ENCODE measurements around the gene PRPSAP1. TPM values are rescaled to one million over a fixed set of nuclear protein-coding genes. Genes with fewer than 3 reads are reported as not detected.
"Not testable (repeated sequence)": the region's sequence is repeated elsewhere in the genome, so short reads cannot be mapped to it uniquely, and the experiment has no call there.

Gene PRPSAP1
- total RNA-seq, 1 donor from 2014 or later: 48.8 TPM

DNA sequence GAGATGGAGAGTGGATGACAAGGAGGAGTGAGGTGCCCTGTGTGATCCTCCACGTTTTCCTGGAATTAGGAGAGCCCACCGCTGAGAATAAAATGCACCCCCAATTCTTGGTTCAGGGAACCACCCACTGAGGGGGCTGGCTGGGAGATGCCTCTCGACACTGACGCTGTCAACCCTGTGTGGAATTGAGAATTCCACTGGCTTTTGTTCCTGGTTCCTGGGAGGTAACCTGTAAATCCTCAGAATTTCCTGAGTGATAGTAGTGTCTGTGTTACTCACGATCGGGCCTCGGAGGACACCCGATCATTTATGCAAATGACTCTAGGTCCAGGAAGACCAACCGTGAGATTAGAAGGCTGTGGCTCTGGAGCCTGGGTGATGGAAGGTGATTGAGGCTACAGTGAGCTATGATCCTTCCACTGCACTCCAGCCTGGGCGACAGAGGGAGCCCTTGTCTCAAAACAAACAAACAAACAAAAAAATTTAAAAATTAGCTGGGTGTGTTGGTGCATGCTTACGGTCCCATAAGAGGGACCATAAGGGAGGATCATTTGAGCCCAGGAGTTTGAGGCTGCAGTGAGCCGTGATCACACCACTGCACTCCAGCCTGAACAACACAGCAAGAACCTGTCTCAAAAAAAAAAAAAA, 11.7 kb upstream of the PRPSAP1 start:
- intact Hi-C loops (cut with micrococcal nuclease): no loop called here

DNA sequence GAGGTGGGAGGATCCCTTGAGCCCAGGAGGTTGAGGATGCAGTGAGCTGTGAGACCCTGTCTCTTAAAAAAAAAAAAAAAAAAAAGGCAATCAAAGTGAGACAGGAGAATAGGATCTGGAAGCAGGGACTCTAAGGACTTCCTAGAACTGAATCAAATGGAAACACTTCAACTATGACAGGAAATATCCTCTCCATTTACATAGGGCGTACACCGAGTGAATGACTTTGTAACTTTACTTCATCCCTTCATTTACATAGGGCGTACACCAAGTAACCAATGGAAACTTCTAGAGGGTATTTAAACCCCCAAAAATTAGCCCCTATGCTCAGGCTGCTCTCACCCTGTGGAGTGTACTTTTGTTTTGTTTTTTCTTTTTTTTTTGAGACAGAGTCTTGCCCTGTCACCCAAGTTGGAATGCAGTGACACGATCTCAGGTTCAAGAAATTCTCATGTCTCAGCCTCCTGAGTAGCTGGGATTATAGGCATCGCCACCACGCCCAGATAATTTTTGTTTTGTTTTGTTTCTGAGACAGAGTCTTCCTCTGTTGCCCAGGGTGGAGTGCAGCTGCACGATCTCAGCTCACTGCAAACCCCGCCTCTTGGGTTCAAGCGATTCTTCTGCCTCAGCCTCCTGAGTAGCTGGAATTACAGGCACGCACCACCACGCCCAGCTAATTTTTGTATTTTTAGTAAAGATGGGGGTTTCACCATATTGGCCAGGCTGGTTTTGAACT, 9.6 kb upstream of the PRPSAP1 start:
- intact Hi-C loops (cut with micrococcal nuclease): no loop called here

DNA sequence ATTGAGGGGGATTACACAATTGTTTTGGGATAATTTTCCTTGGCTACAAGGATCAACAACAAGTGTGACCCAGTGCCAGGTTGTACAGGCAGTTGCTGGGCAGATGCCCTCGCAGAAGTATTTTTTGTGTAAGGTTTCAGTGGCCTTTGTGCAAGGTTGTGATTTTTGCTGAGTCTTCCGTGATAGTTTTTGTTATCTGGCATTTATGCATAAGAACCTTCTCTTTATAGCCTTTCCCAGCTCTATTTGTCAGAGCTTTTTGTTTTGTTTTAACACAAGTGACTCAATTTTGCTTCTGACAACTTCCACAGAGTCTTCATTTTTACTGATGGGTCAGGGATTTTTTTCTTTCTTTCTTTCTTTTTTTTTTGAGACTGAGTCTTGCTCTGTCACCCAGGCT, 6.7 kb upstream of the PRPSAP1 start:
- intact Hi-C loops (cut with micrococcal nuclease): no loop called here

DNA sequence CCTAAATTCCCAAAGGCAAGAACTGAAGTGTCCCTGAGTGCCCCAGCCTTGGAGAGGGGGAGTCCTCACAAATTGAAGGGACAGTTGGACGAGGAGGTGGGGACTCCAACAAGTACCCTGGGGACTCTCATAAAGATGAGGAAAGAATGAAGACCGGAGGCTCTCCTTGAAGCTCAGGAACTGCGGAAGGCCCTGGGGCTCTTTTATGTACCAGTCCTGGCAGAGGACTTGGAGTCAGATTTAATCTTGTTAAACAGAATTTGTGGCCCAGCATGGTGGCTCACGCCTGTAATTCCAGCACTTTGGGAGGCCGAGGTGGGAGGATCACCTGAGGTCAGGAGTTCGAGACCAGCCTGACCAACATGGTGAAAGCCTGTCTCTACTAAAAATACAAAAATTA, 6.1 kb upstream of the PRPSAP1 start:
- intact Hi-C loops (cut with micrococcal nuclease): not testable (repeated sequence)

- intact Hi-C loops (cut with micrococcal nuclease): no loop called here
These were observed 5.7 kb upstream of the PRPSAP1 start for GRCh38 chr17:76359375-76359774.

DNA sequence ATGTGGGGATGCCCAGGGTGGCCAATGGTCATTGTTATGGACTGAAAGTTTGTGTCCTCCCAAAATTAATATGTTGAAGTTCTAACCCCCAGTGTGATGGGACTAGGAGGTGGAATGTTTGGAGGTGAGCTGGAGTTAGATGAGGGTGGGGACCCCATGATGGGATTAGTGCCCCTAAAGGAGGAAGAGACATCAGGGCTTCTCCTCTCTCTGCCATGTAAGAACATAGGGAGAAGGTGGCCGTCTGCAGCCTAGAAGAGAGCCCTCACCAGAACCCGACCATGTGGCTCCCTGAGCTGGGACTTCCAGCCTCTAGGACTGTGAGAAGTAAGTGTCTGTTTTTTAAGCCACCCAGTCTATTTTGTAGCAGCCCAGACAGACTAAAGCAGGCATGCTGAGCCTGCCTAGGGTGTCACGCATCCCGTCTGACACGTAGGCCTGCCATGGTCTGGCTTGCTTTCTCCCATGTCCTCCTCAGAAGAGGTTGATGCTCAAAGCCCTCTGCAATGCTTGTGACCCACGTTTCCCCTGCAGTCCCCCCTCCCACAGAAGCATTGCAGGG, 4.0 kb upstream of the PRPSAP1 start:
- intact Hi-C loops (cut with micrococcal nuclease): no loop called here

- intact Hi-C loops (cut with micrococcal nuclease): no loop called here
These were observed 3.2 kb upstream of the PRPSAP1 start for GRCh38 chr17:76356803-76357456.

DNA sequence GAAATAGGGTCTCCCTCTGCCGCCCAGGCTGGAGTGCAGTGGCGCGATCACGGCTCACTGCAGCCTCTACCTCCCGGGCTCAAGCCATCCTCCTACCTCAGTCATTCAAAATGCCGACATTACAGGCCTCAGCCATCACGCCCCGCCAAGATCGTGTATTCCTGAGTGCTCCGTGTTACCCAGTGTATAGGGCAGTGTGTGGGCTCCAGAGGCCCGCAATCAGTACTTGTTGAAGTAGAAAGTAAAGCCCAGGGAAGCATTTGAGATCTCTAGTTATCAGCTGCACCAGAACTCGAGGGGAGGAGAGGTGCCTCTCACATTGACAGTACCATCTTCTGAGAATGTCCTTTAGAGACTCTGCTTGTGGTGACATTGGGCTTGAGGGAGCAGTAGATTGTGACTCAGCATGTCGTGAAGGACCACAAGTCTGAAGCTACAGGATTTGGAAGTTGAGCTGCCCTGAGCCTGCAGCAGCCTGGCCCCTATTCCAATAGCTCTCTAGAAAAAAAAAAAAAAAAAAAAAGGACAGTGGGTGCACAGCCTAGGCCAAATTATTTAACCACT, 1.1 kb upstream of the PRPSAP1 start:
- intact Hi-C loops (cut with micrococcal nuclease): loop anchor here (1.0 to 5.0 kb wide), 8 partner anchors 28 to 573 kb away; partner anchors contain the start of genes EXOC7, RHBDF2, SRP68 and UBE2O

- intact Hi-C loops (cut with micrococcal nuclease): loop anchor here (1.0 to 5.0 kb wide), 8 partner anchors 29 to 572 kb away; partner anchors contain the start of genes EXOC7, RHBDF2, SRP68 and UBE2O
These were observed 607 bp upstream of the PRPSAP1 start for GRCh38 chr17:76354317-76354729.

DNA sequence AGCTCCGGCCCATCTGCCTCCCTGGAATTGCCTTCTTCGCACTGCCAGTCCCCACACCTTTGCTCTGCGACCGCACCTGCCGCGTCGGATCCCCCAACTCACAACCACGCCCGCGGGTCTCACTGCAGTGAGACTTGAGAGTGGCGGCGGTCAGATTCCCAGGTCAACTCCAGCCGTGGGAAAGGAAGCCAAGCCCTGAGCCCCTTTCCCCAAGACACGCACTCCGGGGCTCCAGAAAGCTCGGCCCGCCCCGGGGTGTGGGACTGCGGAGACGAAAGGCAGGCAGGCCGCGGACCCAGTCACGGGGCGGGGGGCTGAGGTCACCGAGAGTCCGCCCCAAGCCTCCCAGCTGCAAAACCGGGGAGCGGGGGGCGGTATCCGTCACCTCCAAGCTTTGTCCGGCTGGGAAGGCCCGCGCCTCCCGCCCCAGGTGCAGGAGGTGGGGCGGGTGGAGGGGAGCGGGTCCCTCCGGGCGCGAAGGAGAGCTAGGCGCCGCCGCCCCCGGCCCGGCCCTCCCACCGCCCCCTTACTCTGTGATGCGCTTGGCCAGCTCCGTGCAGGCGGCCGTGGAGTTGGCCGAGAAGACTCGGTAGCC, 615 bp downstream of the PRPSAP1 start:
- intact Hi-C loops (cut with micrococcal nuclease): loop anchor here (5.0 kb wide), 1 partner anchor 571 kb away; the partner anchor contains the start of gene UNK

DNA sequence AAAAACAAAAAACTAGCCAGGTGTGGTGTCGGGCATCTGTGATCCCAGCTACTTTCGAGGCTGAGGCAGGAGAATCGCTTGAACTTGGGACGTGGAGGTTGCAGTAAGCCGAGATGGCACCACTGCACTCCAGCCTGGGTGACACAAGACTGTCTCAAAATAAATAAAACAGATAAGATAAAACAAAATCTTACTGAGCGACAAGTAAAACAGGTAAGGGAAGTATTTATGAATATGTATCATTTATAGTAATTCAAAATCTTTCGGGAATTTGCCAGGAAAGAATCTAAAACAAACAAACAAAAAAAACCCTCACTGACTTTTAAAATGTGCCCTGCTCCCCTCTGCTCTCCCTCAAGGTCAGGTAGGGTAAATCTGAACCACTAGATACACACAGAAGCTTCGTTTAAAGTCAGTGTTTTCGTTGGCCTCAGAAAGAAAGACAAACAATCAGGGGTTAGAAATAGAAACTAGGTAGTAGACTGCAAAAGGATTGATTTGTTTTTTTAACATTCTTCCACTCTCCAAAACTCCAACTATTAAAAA, 2.1 kb downstream of the PRPSAP1 start:
- intact Hi-C loops (cut with micrococcal nuclease): loop anchor here (5.0 kb wide), 1 partner anchor 569 kb away; the partner anchor contains the start of gene UNK

DNA sequence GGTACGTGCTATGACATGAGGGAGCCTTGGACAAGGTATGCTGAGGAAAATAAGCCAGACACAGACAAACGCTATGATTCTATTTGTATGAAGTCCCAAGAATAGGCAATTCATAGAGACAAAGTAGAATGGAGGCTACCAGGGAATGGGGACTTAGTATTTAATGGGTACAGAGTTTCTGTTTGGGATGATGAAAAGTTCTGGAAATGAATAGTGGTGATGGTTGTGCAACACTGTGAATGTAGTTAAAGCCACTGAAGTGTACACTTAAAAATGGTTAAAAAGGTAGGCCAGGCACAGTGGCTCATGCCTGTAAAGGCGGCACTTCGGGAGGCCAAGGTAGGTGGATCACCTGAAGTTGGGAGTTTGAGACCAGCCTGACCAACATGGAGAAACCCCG, 3.3 kb downstream of the PRPSAP1 start:
- intact Hi-C loops (cut with micrococcal nuclease): loop anchor here (1.0 to 5.0 kb wide), 2 partner anchors 205 to 568 kb away; partner anchors contain the start of gene UNK

DNA sequence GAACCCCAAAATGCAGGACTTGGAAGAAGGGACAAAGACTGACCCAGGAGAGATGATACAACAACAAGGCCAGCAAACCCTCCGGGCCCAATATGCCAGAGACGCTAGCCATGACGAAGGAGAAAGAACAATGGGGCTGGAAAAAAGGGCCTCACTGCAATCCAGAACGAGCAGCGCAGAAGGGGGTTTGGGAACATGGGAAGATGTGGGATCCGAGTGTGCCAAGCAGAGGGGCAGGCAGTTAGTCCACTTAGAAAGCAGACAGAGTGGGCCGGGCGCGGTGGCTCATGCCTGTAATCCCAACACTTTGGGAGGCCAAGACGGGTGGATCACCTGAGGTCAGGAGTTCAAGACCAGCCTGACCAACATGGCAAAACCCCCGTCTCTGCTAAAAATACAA, 6.8 kb downstream of the PRPSAP1 start:
- intact Hi-C loops (cut with micrococcal nuclease): not testable (repeated sequence)

GRCh38 chr17:76345377-76345974, 8.2 kb downstream of the PRPSAP1 start:
- intact Hi-C loops (cut with micrococcal nuclease): no loop called here

GRCh38 chr17:76343106-76343505, 10.6 kb downstream of the PRPSAP1 start:
- intact Hi-C loops (cut with micrococcal nuclease): no loop called here

DNA sequence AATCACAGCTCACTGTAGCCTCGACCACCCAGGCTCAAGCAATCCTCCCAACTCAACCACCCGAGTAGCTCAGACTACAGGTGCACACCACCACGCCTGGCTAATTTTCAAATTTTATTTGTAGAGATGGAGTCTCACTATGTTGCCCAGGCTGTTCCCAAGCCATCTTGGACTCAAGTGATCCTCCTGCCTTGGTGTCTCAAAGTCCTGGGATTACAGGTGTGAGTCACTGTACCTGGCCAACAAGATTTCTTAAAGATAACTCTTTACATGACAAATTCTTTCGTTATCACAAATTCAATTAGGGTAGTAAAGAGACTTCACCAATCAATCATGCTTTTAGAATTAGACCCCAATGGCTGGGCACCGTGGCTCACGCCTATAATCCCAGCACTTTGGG, 12.4 kb downstream of the PRPSAP1 start:
- intact Hi-C loops (cut with micrococcal nuclease): no loop called here

GRCh38 chr17:76337413-76337777, 16.3 kb downstream of the PRPSAP1 start:
- intact Hi-C loops (cut with micrococcal nuclease): no loop called here

GRCh38 chr17:76336756-76337412, 16.8 kb downstream of the PRPSAP1 start:
- intact Hi-C loops (cut with micrococcal nuclease): no loop called here

- intact Hi-C loops (cut with micrococcal nuclease): no loop called here
These were observed 17.9 kb downstream of the PRPSAP1 start for GRCh38 chr17:76335716-76336381.

All from T-helper 1 cell treated with Interleukin-12 subunit alpha and Interleukin-12 subunit beta and Interleukin-4 antibody, amounts not matched to agents 30 ng/mL and 1 ng/mL, for 36 hours (primary cell).